Activated T-cell treated with anti-CD3 and anti-CD28 coated beads, Interleukin-2, amount 50 U/mL, for 1 hour (primary cell): ENCODE data around the gene IGSF3.

Experiments
- DNase-seq: peaks from one replicate; pipeline ENCODE4 v3.0.0-alpha.2; 2020

IGSF3 gene

GRCh38 chr1:116545359-116545705 lies 122.2 kb downstream of the IGSF3 start:
- DNase-seq, result no peak

DNA sequence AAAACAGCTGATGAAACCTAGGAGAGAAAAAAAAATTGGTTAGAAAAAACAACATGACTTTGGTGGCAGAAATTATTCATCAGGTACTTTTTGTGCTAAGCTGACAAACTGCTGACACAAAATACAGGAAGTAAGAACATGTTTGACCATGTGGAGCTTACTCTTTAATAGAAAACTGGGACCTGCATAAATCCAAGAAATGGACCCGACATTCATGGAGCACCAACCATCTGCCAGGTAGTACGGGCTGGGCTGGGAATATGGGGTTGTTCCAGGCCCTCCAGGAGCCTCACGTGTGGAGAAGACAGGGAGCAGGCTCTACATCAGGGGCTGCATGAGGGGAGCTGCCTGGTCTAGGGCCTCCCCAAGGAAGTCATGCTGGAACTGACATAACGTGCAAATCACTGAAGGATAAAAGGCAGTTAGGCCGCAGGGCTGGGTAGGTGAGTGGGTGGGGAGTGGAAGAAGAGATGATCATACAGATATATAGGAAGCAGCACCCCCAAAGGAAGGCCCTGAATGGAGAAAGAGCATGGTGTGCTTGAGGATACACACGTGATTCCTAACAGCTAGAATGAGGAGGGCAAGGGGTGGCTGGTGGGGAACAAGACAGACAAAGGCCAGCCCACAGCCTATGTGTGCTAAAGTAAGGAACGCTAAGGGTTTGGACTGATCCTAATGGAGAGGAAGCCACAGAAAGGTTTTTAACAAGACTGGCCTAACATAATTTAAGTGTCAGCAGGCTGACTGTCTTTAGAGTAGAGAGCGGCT lies 122.8 kb downstream of the IGSF3 start:
- no peak for DNase-seq

GRCh38 chr1:116540088-116540487 lies 127.4 kb downstream of the IGSF3 start:
- DNase-seq, result no peak

- DNase-seq, result no peak
Measured at GRCh38 chr1:116538544-116538943, 129.0 kb downstream of the IGSF3 start.

GRCh38 chr1:116537898-116538297 lies 129.6 kb downstream of the IGSF3 start:
- DNase-seq, result no peak

DNA sequence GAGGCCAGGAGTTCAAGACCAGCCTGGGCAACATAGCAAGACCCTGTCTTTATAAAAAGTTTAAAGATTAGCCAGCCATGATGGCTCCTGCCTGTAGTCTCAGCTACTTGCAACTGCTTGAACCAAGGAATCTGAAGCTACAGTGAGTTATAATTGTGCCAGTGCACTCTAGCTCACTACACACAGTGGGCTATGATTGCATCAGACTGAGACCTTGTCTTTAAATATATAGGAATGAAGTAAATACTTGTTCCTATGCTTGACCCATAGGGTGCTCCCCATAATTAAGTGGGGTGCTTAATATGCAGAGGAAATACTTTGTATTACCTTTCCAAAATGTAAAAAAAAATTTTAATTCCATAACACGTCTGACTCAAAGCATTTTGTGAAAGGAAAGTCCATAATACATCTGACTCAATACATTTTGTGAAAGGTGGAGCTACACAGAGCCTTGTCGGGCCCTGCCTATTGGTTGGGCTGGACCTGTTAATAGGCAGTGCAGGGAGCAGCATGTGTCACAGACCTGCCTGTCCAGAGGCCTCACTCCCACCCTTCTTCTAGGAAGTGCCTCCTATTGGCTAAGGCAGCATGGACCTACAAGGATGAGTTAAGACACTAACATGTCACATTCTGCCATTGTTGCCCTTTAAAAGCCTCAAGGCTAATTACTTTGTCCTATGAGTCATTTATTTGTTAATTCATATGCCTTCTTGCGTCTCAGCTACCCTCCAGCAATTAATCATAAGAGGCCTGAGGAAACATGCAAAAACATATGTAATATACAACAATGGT lies 130.3 kb downstream of the IGSF3 start:
- DNase-seq, result no peak

DNA sequence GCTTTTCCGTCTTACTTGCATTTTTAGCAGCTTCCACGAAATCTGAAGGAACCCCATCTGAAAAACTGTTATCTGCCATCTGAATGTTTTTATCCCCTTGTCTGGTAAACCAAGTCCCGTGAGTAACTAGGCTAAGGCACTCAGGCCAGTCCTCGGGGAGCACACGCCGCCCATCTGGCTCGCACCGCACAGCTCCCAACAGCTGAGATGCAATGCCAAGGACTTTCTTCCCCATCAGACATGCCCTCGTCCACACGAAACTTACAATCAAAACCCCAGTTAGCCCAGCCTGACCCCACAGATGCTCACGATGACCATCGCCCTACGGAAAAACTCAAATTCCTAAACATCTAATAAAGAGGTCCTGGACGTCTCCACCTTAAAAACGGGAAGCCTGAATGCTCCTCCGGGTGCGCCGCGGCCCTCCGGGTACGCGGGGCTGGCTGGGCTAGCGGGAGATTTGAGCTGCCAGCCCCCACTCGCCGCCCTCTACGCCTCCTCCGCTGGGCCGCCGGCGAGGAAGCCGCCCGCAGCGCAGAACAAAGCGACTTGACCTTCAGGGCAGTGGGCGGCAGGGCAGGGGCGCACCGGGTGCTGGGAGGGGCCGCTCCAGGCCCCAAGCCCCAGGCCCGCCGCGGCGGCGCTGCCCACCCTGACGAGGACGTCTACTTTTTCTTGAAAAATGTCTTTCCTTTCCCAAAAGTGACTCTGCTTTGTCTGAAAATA lies 133.4 kb downstream of the IGSF3 start:
- no peak for DNase-seq

- no peak for DNase-seq
Measured at GRCh38 chr1:116533429-116533820, 134.1 kb downstream of the IGSF3 start.

DNA sequence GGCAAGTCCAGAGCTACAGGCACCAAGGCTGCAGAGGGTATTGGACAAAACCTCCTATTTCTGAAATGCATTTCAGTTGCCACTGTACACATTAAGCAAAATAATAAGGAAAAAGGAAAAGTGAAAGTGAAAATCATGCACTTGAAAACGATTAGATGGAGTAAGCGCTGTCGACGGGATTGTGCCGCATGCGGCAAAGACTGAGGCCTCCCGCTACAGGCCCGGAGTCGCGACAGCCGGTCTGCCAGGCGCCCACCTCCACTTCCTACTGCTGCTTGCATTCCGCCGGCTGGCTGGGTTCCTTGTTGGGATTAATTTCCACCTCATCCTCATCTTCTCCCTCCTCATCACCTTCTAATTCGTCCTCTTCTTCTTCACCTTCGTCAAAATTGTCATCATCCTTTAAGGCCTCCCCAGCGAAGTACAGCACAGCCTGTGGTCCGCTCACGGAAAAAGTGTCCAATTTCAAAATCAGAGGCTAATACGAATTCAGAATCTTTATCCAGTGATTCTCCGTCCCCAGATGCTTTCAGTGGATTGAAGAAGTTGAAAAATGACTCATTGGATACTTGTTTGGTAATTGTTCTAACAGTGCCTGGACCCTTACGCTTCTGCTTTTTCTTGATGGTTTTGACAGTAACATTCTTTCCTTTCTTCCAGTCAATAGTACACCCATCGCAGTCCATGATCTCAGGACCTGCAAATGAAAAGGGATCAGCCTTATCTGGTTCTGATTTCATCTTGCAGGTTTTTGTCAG lies 134.7 kb downstream of the IGSF3 start:
- no peak for DNase-seq

- DNase-seq, result no peak
Measured at GRCh38 chr1:116531917-116532316, 135.6 kb downstream of the IGSF3 start.

- no peak for DNase-seq
Measured at GRCh38 chr1:116529681-116530080, 137.9 kb downstream of the IGSF3 start.

GRCh38 chr1:116529199-116529631 lies 138.3 kb downstream of the IGSF3 start:
- DNase-seq, result no peak

GRCh38 chr1:116528329-116529083 lies 139.0 kb downstream of the IGSF3 start:
- DNase-seq, result no peak

- no peak for DNase-seq
Measured at GRCh38 chr1:116525440-116525839, 142.1 kb downstream of the IGSF3 start.
